ENCODE results near the gene MAST4.

MAST4 gene

GRCh38 chr5:66757219-66757833 is 161.1 kb downstream of the MAST4 start:
- no peak for DNase-seq

- no peak for DNase-seq
Observed at GRCh38 chr5:66757834-66758371, 161.7 kb downstream of the MAST4 start.

GRCh38 chr5:66769030-66769733 is 173.0 kb downstream of the MAST4 start:
- DNase-seq, result no peak

DNA sequence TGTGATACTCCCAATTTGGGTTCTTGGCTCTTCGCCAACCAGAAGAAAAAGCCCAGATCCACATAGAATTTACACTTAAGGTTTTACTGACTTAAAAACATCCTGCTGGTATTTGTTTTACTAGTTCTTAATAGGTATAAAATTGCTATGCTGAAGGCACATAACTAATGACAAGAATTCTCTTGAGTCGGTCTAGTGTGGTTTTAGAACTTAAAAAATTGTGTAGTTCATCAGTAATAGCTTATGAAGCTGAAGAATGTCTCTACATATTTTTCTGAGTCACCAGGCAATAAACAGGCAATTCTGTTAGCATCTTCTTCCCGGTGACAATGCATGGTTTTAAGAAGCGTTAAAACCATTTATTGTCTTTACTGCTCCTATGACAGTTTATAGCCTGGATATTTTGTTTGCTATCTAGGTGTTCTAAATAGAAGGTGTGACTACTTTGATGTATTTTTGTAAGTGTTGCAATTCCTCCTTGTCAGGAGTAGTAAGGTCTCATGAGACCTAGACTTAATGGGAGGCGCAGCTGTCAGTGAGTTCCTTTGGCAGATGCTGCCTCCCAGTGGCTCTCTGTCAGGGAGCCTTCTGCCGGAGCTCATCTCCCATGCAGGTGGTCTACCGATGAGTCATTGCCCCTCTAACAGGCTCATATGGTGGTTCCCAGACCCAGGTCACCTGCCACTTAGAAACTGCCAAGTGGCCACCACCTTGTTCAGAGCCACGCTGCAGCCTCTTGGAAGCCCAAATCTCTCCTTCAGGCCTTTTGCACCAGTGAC is 173.8 kb downstream of the MAST4 start:
- DNase-seq, result no peak

DNA sequence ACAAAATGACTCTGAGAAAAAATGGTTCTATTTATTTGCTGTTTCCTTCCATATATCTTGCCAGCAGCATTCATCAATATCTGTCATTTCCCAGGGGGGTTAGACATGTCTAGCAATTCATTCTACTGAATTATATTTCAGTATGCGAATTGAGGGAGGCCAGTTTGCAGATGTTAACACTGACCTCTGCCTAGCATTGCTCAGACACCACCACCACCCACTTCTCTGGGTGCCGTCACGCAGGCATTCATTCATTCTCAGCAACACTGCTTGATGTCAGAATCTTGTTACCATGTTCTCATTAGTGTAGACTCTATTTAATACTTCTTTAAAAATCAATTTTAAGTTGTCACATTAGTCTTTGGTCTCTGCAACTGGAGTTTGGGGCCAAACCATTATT is 181.7 kb downstream of the MAST4 start:
- DNase-seq, result no peak

- DNase-seq, result no peak
Observed at GRCh38 chr5:66779528-66779927, 183.3 kb downstream of the MAST4 start.

GRCh38 chr5:66788556-66788955 is 192.4 kb downstream of the MAST4 start:
- DNase-seq, result no peak

DNA sequence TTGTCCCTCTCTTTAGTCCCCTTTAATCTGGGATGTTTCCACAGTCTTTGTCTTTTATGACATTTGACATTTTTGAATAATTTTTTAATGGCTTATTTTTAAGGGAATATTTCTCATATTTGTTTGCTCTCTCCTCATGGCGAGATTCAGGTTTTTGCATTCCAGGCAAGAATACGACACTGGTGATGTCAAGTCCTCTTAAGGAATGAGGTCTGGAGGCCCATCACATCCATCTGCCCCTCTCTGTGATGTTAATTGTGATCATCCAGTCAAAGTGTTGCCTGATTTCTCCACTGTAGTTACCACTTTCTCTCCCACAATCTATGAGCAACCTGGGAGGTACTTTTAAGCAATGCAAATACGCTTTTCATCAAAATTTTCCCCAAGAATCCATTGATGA is 193.2 kb downstream of the MAST4 start:
- DNase-seq, result no peak

DNA sequence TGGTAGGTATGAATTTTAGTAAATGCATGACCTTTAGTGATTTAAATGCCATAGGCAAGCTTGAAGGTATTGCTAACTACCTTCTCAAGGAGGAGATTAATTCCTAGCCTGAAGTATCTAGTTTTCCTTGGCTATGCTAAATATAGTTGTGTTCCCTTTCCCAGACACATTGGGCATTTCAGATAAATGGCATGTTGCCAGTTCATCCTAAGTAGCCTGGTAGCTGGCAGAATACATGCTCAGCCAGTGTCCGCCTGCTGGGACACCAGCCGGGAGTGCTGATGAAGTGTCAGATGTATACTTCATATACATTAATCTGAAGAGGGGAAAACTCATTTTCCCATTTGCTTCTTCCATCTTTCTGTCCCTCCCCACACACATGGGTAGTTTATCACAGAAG is 196.9 kb downstream of the MAST4 start:
- DNase-seq, result no peak

DNA sequence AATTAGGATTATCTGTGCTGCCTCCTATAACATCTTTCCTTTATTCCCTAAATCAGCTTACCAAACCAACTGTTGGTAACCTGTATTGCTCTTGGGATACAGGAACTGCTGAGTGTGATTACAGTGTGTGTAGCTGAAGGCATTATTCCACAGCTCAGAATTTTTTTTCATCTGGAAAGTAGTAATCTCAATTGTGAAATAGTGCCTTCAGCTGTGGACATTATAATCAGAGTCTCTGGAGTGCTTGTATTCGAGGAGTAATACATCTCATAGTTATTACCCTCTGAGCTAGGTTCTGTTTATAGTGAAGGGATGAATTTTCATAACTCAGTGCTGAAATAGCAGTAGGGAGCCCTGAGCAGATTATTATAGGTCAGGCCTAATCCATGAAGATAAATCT is 199.5 kb downstream of the MAST4 start:
- DNase-seq, result no peak

- DNase-seq, result no peak
Observed at GRCh38 chr5:66796305-66797292, 200.4 kb downstream of the MAST4 start.

DNA sequence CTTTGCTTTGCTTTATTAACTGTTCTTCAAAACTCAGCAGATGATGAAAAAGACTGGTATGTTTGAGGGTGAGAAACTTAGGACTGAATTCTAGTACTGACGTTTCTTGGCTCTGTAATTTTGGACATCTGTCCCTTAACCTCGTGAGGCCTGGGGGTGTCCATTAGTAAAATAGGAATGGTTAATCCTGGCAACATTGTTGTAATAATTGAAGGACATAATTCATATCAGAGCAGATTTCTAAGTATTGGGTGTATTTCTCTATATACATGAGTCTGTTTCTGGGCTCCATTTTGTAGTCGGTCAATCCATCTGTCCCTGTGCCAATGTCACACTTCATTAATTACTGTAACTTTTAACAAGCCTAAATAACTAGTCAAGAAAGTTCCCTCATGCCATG is 206.7 kb downstream of the MAST4 start:
- DNase-seq, result no peak

DNA sequence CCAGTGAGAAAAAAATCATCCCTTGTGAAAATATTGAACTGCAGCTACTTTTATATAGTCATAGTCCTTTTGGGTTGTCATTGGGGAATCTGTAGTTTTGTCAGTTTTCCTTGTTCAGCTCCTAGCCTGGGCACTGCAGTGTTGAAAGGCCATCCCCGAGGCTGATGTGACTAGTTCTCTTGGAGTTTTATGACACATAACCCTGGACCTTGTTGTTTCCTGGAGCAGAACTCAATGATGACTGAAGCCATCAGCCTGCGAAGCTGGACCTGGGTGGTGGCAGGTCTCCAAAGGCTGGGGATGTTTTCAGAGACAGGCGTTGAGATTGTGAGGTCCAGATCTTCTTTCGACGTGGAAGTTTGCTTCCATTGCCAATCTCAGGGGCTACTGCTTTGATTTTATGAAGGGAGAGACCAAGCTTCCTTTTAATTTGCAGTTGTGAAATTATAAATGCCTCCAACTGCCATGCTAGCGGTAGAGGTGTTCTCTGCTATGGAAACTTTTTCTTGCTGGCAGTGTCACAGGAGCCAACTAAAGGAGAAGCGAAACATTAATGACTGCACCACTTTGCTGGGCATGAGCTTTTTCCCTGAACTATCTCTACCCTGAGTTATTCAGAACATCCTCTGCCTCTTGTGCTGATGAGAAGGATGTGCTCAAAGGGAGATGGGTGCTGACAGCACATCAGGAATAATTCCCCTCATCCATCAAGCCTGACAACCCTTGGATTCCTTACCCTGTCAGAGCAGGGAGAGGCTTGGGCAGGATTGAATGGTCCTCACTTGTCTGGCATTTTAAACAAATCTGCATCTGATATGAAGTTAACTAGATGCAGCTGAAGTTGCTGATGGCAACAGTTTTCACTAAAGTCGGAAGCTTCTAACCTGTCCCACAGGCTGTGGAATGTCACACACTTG is 209.6 kb downstream of the MAST4 start:
- no peak for DNase-seq

GRCh38 chr5:66807743-66808142 is 211.6 kb downstream of the MAST4 start:
- DNase-seq, result no peak

DNA sequence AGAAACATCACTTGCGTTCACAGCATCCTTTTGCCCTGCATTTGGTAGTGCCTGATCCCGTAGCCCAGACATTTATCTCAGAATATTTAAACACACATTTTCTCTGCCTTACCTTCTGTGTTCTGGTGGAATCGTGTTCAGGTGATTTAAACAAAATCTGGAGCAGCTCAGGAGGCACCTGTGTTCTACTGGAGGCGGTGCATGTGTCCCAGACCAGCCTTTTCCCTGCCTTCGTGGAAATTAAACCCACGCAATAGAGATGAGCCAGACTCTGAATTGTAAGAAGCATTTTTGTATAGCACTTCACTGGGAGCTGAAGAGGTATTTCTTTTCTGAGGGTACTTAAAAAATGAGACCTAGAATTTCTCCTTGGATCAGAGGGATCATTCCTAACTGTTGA is 212.5 kb downstream of the MAST4 start:
- DNase-seq, result no peak

DNA sequence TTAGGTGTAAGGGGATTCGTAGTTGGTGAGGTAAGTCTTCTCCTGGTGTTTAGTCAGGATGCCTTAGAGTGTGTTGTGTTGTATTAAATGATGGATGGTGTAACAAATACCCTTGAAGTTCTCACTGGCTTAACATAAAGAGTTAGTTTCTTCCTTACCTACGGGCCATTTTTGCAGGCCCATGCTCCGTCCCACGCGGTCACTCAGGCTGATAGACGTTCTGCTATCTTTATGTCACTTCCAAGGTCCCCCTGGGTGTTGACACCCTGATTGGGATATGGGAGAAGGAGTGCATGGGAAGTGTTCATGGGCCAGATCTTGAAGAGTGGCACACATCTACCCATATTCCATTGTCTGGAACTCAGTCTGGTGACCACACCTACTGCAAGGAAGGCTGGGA is 214.0 kb downstream of the MAST4 start:
- DNase-seq, result no peak

- DNase-seq, result no peak
Observed at GRCh38 chr5:66810848-66811261, 214.7 kb downstream of the MAST4 start.

GRCh38 chr5:66812291-66812690 is 216.1 kb downstream of the MAST4 start:
- no peak for DNase-seq

DNA sequence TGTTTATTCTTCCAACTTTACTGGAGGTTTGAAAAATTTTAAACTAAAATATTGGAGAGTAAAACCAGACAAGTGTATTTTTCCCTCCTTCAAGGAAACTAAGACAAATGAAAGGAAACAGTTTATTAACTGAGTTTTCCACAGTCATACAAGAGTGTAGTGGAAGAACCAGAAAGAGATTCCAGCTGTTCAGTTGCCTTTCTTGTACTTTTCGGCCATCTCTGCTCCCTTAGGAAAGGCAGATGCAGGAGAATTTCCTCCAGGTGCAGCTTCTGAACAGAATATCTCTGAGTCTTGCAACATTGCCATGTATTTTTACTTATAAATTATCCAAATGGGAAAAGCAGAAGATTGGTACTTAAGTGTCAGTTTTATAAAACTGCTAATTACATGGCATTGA is 217.1 kb downstream of the MAST4 start:
- no peak for DNase-seq

- DNase-seq, result no peak
Observed at GRCh38 chr5:66814146-66814991, 218.2 kb downstream of the MAST4 start.

Data from cortex of kidney (tissue), 1 donor.